Limb (tissue), 2 donors: ENCODE measurements around the gene TMEM106A.
"Not testable (repeated sequence)": the region's sequence is repeated elsewhere in the genome, so short reads cannot be mapped to it uniquely, and the experiment has no call there.

ENCODE experiments used
- DNase-seq, 2 donors: peaks; one replicate each; pipeline ENCODE4 v3.0.0-alpha.2; 2016; ENCODE audit errors: extremely low spot score in 2 of 2

TMEM106A gene, protein sequence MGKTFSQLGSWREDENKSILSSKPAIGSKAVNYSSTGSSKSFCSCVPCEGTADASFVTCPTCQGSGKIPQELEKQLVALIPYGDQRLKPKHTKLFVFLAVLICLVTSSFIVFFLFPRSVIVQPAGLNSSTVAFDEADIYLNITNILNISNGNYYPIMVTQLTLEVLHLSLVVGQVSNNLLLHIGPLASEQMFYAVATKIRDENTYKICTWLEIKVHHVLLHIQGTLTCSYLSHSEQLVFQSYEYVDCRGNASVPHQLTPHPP

DNA sequence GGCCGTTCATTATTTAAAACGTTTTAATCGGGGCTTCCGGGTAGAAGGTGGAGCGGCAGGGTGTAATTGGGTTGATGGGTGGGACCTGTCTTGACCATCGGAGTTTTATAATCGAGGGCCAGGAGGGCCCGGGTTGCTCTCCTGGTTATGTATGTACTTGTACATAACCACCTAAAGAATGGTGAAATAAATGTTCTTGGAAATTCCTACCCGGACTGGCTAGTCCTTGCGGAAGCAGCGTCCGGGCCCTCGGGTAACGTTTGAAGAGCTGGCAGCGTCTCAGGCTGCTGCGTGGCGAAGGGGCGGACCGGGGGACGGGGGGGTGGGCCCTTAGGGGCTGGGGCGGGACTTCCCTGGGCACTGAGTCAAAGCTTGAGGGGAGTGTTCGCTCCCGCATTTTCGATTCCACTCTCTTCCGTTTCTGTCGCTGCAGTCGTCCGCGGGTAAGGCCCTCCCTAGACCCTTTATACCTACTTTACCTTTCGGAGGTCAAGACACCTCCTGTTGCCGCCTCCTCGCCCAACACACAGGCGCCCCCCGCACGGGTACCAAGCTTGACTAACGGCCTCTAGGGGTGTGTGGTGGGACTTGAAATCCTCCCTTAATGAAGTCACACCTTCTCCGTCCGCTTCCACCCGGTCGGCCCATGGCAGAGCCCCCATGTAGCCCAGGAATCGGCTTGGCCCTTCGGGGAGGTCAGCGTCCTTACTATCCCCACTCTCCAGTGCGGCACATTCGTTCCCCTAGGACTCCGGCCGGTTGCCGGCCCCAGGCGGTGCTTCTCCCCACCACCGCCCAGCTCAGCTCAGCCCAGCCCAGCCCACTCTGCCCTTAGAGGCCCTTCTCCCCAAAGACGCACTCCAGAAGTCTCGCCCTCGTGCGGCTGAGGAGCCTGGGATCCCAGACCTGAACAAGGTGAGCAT is at the start of gene TMEM106A:
Gene TMEM106A (plus strand): TSS at position 396 of the 923 bp plus-strand sequence. CDS start 1,167 bp downstream, outside the sequence.
- DNase-seq, result peak; percentile 86 to 87

DNA sequence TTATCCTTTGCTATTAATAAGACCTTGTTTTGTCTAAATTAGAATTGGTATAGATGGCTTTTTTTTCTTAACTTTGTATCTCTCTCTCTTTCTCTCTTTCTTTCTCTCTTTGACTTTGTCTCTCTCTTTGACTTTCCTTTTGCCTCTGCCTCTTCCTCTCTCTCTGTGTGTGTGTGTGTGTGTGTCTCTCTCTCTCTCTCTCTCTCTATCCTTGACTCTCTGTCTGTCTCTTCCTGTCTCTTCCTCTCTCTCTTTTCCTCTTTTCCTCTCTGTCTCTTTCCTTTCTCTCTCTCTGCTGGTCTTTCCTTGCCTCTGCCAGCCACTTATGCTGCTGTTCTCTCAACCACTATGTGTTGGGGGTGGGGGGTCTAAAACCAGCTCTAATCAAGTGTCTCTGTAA is 45.7 kb upstream of the TMEM106A start:
- DNase-seq, result not testable (repeated sequence)

DNA sequence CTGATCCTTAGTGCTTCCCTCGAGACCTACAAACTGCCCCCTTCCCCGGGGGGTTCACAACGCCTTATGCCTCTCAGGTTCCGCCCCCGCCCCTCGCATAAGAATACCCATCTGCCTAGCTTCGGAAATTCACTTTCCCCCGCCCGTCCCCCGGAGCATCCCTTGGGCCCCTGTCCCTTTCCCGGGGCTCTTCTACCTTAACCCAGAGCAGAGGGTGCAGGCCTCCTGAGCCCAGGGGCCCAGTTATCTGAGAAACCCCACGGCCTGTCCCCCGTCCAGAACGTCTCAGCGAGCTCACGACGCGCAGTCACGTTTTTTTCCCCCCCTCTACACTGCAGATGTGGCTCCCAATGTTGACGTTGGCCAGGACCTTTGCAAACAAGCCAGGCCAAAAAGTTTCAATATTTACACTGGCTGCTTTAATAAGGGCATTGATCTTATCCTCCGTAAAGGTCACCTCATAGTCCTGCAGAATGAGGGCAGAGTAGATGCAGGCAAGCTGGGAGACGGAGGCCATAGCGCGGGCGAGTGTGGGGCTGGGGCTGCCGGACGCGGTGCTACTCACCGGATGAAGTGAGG is 42.0 kb upstream of the TMEM106A start:
- DNase-seq, result no peak

DNA sequence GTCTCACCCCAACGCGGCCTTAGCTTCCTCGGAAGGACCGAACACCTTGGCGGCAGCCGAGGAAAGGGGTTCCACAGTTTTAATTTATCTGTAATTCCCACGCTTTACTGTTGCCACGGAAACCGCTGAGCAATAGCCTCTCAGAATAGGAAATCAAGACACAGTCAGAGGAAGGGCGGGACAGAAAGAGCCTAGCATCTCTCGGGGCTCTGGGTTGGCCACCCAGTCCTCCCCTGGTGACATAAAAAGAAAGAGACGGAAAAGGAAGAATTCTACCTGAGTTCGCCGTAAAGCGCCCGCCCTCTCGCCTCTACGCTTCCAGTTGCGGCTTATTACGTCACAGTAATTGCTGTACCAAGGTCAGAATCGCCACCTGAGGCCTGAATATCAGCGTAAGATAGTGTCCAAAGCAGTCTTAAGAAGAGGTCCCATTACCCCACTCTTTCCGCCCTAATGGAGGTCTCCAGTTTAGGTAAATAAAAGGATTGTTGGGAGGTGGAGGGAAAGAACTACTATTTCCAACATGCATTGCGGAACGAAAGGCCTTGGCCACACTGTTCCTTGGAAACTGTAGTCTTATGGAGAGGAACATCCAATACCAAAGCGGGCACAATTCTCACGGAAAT is 41.4 kb upstream of the TMEM106A start:
- DNase-seq, result peak; percentile 86 to 89

DNA sequence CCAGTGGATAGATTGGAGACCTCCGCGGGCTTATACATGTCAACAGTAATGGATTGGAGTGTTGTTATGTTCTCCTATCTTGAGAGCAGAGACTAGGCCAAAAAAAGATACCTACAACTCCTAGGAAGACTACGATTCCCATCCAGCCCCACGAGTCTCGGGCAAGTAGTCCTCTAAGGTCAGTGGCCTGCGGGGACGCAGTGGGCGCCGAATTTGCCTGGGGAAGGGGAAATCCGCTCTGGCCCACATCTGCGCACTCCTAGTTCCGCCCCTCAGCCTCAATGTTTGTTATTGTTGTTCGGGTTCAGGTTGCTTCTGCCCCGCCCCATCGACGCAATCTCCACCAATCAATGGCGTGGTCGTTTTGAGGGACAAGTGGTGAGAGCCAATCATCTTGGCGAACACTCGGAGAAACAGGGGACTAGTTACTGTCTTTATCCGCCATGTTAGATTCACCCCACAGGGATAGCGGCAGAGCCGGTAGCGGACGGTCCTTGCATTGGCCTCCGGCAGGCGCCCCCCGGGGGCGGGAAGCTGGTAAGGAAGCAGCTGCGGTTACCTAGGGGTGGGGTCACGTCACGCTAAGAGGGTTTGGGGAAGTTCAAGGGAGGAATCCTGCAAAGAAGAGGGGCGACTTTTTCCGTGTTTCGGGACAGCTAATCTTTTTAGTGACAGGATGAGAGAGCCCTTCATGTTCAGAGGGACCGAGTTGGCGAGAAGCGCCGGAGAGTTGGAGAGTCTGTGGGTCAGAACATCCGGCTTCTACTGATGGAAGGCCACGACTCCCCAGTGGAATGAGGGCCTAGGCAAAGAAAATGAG is 40.7 kb upstream of the TMEM106A start, which contains the start of gene NBR1:
Gene NBR1 (plus strand): TSS at position 449 of the 820 bp plus-strand sequence. CDS start 4,586 bp downstream, outside the sequence.
- peak; percentile 96 to 97 for DNase-seq

DNA sequence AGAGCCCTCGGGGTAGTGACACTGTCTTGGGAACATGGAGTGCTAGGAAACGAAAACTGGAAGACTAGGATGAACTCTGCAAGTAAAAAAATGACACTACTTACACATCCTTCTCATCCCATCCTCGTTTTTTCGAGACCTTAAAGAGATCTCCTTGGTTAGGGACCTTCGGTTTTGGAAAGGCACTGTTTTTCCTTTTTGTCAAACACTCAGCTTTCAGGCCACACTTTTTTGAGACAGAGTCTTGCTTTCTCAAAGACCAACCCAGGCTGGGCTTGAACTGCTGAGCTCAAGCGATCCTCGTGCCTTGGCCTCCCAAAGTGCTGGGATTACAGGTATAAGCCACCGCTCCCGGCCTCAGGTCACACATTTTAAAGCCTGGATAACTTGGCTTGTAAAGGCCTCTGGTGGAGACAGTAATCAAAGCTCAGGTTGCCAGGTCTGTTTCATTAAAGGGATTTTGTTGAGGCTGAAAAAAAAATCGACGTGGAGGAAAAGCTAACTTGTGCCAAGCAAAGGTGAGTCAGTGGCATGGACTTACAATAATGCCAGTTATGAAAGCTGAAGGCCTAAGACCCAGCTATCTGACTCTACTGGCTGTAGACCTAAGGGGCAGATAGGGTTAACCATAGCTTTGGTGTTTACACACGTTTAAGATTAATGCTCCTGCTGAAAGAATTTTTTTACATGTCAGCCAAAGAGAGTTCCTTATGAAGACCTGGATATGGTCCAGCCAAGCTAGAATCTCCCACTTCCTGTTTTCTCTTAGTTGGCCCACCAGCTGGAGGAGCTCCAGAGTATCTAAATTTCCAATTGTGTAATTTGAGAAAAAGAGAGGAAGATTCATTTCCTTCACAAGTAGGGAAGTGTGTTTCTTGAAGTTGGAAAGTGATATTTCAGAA is 39.8 kb upstream of the TMEM106A start:
- DNase-seq, result peak; percentile 38 to 76

DNA sequence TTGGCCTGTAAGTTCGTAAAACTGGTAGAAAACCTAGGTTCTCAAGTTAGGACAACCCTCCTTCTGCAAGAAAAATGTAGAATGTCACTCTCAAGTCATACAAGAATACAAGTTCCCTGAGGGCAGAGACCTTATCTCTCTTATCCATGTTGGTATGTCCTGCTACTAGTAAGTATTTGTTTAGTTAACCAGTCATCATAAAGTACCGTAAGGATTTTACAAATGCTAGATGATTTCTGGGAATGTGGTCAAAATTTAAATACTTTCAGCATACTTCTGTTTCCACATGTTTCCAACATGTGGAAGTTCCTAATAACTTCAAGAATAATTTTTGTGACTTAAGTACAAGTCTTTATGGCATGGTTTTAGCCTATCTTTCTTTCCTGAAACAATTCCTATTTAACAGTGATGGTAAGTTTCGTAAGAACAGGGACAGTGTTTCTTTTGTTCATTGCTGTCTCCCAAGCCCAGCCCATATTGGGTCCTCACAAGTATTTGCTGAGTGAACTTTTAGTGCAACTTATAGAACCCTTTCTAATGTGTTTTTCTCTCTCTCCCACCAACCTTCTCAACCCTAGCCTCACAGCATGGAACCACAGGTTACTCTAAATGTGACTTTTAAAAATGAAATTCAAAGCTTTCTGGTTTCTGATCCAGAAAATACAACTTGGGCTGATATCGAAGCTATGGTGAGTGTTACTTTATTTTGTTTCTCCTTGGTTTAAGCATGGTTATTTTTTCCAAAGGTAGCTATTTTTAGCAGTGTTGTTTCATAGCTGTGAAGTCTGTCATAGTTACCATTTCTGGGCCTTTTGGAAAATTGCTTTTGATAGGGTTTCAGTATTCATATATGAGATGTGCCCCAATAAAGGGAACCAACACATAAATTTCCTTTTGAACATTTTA is 36.2 kb upstream of the TMEM106A start:
- DNase-seq, result no peak

DNA sequence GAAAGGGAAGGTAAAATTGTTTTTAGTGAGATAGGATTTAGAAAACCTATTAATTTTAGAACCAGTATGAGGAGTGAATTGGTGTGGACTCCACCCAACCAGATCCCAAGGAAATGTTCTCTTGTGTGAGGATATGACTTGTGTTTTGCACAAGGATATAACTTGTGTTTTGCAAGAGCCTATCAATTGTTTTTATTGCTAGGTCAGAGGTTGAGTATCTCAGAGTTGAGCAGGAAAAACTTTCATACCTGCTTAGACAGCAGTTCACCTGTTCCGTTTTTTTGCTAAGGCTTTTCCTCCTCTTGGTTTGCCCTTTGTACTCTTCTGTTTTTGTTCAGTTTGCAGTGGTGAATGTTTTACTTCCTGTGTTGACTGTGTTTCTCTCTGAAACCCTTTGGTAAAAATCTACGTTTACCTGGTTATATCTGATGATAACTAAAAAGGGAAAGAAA is 35.5 kb upstream of the TMEM106A start:
- no peak for DNase-seq

DNA sequence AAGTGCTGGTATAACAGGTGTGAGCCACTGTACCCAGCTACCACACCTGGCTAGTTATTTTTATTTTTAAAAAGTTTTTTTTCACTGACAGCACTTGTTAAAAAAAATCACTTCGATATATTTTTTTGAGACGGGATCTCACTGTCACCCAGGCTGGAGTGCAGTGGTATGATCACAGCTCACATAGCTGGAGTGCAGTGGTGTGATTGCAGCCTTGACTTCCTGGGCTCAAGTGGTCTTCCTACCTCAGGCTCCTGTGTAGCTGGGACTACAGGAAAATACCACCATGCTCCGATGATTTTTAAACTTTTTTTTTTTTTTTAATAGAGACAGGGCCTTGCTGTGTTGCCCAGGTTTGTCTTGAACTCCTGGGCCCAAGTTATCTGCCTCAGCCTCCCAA is 27.8 kb upstream of the TMEM106A start:
- no peak for DNase-seq

DNA sequence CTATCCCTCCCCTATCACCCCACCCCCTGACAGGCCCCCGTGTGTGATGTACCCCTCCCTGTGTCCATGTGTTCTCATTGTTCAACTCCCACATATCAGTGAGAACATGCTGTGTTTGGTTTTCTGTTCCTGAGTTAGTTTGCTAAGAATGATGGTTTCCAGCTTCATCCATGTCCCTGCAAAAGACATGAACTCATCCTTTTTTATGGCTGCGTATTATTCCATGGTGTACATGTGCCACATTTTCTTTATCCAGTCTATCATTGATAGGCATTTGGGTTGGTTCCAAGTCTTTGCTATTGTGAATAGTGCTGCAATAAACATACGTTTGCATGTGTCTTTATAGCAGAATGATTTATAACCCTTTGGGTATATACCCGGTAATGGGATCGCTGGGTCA is 25.0 kb upstream of the TMEM106A start:
- DNase-seq, result not testable (repeated sequence)

DNA sequence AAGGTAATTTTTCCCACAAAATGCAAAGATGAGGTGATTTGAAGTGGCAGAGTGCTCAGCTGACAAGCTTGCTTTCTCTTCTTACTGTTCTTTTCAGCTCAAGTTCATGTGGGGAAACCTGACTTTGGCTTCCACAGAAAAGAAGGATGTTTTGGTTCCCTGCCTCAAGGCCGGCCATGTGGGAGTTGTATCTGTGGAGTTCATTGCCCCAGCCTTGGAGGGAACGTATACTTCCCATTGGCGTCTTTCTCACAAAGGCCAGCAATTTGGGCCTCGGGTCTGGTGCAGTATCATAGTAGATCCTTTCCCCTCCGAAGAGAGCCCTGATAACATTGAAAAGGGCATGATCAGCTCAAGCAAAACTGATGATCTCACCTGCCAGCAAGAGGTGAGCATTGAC is 18.4 kb upstream of the TMEM106A start:
- no peak for DNase-seq

DNA sequence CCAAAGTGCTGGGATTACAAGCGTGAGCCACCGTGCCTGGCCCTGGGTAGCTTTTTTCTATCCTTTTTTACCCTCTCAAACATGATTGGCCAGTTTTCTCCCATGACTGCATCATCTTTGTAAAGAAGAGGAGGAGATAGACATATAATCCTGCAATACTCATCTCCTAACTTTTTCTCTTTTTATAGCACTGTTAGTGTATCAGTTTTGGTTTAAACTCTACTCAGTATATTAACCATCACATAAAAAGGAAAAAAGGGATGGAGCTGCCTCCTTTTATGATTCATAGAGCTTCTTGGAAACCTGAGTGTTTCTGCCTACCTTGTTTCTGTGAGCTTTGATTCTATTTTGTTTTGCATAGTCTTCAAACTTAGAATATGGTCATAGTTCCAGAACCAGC is 12.0 kb upstream of the TMEM106A start:
- no peak for DNase-seq

DNA sequence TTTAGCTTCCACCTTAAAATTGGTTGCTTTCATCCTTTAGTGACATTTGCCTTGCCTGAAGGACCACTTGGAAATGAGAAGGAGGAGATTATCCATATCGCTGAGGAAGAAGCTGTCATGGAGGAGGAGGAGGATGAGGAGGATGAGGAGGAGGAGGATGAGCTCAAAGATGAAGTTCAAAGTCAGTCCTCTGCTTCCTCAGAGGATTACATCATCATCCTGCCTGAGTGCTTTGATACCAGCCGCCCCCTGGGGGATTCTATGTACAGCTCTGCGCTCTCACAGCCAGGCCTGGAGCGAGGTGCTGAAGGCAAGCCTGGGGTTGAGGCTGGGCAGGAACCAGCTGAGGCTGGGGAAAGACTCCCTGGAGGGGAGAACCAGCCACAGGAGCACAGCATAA is 11.5 kb upstream of the TMEM106A start:
- no peak for DNase-seq

DNA sequence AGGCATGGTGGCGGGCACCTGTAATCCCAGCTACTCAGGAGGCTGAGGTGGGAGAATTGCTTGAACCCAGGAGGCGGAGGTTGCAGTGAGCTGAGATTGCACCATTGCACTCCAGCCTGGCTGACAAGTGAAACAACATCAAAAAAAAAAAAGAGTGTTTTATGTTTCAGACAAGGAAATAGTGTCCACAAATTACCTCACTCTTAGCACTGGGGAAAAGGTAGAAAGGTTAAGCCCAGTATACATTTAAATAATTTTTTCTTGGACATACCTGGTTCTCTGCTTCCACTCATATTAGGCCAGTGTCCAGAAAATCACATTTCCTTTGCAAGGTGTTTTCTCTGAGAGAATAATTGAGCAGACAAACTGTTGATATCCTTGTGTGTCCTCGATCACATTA is 8.7 kb upstream of the TMEM106A start:
- DNase-seq, result not testable (repeated sequence)

DNA sequence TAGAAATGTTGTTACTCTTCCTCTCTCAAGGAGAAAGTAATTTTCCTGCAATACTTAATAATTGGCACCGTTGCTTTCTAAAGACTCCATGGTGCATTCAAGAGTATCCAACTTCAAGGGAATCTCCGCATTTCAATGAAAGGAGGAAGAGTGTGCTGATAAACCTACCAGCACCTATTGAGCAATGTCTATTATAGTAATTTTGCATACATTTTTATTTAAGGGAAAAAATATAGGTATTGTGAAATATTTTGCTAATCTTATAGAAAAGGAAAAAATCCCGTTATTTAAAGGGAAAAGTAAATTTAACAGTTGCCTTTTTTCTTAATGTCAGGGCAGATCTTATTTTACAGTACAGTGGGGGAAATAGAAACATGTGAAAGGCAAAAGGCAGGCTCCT is 1.1 kb upstream of the TMEM106A start:
- DNase-seq, result no peak

DNA sequence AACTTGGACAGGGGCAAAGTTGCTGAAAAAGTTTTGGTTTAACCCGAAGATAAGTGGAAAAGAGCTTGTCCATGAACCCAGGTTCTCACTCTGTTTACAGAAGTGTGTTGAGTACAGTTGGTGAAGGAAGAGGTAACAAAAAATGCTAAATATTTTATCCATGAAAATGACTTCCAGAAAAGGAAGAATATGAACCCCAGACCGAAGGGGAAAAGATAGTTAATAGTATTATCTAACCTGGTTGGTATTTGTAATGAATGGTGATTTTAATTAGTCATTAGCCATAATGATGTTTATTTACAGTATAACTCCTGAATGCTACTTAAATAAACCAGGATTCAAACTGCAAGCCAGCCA is 574 bp upstream of the TMEM106A start:
- DNase-seq, result no peak

DNA sequence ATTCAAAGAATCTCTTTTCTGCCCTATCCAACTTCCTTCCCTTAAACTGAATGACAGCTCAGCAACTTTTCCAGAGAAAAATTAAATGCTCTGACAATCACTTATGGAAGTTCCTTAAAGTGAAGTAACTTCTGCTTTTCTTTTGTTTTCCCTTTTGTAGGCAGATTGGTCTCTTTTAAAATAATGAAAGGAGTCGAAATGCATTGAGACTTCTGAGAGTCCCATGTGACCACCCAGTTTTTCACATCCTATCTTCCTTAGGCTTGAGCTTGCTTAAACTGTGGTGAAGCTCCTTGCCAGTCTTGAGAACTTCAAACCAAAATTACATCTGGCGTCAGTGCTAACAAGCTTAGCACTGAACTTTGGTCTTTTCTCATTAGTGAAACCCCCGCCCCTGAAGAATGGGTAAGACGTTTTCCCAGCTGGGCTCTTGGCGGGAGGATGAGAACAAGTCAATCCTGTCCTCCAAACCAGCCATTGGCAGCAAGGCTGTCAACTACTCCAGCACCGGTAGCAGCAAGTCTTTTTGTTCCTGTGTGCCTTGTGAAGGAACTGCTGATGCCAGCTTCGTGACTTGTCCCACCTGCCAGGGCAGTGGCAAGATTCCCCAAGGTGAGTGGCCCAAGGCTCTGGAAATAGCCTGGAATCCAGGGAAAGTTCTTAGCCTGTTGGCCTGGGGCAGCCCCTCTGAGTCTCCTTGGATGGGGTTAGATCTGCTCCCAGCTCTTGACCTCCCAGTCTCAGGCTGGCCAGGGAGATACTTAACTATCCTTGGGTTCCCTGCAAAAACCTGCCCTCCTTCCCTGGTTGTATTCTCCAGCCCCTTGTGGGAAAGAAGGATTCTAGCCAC is 1.2 kb downstream of the TMEM106A start:
- DNase-seq, result no peak

DNA sequence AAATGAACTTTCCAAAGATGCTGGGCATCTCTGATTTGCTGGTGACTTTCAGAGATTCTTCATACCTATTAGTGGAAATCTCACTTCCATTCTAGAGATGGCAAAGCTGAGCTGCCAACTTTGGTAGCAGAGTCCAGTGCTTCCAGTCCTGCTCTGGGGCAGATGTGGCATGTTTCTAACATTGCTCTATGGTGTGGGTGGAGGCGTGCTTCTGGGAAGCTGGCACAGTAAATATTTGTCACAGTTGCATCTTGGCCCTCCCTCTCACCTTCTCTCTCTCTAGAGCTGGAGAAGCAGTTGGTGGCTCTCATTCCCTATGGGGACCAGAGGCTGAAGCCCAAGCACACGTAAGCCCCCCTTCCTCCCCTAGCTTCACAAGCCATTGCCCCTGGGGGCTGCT is 1.9 kb downstream of the TMEM106A start:
- no peak for DNase-seq
